Smooth muscle cell of bladder (primary cell): ENCODE measurements around the gene HRCT1. TPM values are rescaled to one million over a fixed set of nuclear protein-coding genes. Genes with fewer than 3 reads are reported as not detected.

ENCODE experiments used
- total RNA-seq: library from RNA; depleted of rRNA; stranded (reverse); fragments of >200 nt; gene quantifications from 2 replicates; pipeline ENCODE4 v1.2.3, GENCODE V29; 2014

Gene HRCT1
- 0.14 and 0.28 TPM in 2 replicates for total RNA-seq

GRCh38 chr9:35905912-35906679 is at the start of gene HRCT1:
Gene HRCT1 (plus strand): TSS chr9:35906202. CDS start chr9:35906288, 86 bp downstream.

GRCh38 chr9:35870351-35870923 is 35.6 kb upstream of the HRCT1 start, which contains the start of gene OR13J1:
Gene OR13J1 (minus strand): TSS chr9:35870401. CDS start chr9:35870401, 0 bp downstream.

GRCh38 chr9:35909274-35909673 is 3.3 kb downstream of the HRCT1 start, which contains the start of gene SPAAR:
Gene SPAAR (plus strand): TSS chr9:35909490. CDS start chr9:35910464, 974 bp downstream.

Other genes starting within 250 kb of the HRCT1 start
- 28,356 and 90,129 TPM in 2 replicates for gene RMRP, start 248.2 kb upstream of the HRCT1 start, total RNA-seq
- gene CCDC107, start 247.9 kb upstream of the HRCT1 start, total RNA-seq = 11.7 and 19.4 TPM in 2 replicates
- 0.09 and 0.28 TPM in 2 replicates for gene ARHGEF39, start 241.0 kb upstream of the HRCT1 start, total RNA-seq
- 2.0 and 16.1 TPM in 2 replicates for gene CA9, start 232.3 kb upstream of the HRCT1 start, total RNA-seq
- 1,100 and 1,291 TPM in 2 replicates for gene TPM2, start 216.3 kb upstream of the HRCT1 start, total RNA-seq
- gene TLN1, start 174.0 kb upstream of the HRCT1 start, total RNA-seq = 181 and 228 TPM in 2 replicates
- 71.5 and 79.1 TPM in 2 replicates for gene CREB3, start 173.5 kb upstream of the HRCT1 start, total RNA-seq
- 16.8 and 20.4 TPM in 2 replicates for gene GBA2, start 157.0 kb upstream of the HRCT1 start, total RNA-seq
- 10.2 and 11.6 TPM in 2 replicates for gene RGP1, start 156.9 kb upstream of the HRCT1 start, total RNA-seq
- not detected in 2 replicates for gene MSMP, start 151.9 kb upstream of the HRCT1 start, total RNA-seq
- 15.5 and 22.6 TPM in 2 replicates for gene NPR2, start 114.6 kb upstream of the HRCT1 start, total RNA-seq
- 0.71 and 1.2 TPM in 2 replicates for gene SPAG8, start 93.9 kb upstream of the HRCT1 start, total RNA-seq
- gene HINT2, start 91.2 kb upstream of the HRCT1 start, total RNA-seq = 22.2 and 30.4 TPM in 2 replicates
- gene FAM221B, start 77.5 kb upstream of the HRCT1 start, total RNA-seq = not detected in 2 replicates
- 1.6 and 2.3 TPM in 2 replicates for gene TMEM8B, start 77.0 kb upstream of the HRCT1 start, total RNA-seq
- gene OR13J1, start 35.8 kb upstream of the HRCT1 start, total RNA-seq = not detected in 2 replicates
- gene SPAAR, start 3.3 kb downstream of the HRCT1 start, total RNA-seq = 0.18 TPM in 1 of 2 replicates, not detected in the other
- not detected in 2 replicates for gene OR2S2, start 52.0 kb downstream of the HRCT1 start, total RNA-seq
- gene RECK, start 130.7 kb downstream of the HRCT1 start, total RNA-seq = 47.4 and 67.4 TPM in 2 replicates
- gene GLIPR2, start 230.5 kb downstream of the HRCT1 start, total RNA-seq = 43.8 and 47.2 TPM in 2 replicates